KBM-7 (cell line): Measurements from ENCODE around the gene GP9.

Experiments used
- DNase-seq: peaks from one replicate; pipeline ENCODE4 v3.0.0-alpha.2; 2015
- in situ Hi-C: fragments of 300-500 bp; cut with MboI; formaldehyde crosslinking; loops from 2 replicates; pipeline ENCODE4 v1.14.3; 2020; ENCODE audit warnings: low sequenced_read_pairs, low pct_unique_long_range_greater_than_20kb, mixed read lengths

GP9 gene

DNA sequence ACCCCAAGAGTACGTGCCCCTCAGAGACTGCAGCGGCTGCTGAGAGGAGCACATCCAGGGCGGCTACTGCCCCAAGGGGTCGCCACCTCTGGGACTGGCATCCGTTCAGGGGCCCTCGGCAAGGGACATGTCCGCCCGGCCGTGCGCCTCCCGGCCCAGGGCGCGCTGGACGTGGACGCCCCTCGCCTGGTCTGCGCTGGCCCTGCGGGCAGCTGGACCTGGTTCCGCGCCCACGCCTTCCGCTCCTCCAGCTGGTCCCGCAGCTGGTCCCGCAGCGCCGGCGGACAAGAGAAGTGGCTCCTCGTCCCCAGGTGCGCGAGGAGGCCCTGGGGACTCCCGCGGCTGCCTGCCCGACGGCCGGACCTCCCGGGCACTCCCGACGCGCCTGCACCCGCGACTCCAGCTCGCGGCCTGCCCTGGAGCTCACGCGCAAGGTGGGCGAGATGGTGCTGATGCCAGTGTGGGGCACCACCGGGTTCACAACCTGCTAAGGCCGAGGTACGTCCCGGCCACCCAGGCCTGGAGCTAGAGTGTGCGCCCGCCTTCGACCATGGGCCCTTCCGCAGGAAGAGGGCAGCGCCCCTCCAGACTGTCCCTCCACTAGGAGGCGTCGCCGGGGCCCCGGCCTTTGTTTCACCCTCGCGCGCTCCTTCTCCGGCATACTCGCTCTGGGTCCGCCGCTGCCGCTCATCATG lies 14.4 kb upstream of the GP9 start:
- DNase-seq: no peak
- in situ Hi-C loops: no loop called here

DNA sequence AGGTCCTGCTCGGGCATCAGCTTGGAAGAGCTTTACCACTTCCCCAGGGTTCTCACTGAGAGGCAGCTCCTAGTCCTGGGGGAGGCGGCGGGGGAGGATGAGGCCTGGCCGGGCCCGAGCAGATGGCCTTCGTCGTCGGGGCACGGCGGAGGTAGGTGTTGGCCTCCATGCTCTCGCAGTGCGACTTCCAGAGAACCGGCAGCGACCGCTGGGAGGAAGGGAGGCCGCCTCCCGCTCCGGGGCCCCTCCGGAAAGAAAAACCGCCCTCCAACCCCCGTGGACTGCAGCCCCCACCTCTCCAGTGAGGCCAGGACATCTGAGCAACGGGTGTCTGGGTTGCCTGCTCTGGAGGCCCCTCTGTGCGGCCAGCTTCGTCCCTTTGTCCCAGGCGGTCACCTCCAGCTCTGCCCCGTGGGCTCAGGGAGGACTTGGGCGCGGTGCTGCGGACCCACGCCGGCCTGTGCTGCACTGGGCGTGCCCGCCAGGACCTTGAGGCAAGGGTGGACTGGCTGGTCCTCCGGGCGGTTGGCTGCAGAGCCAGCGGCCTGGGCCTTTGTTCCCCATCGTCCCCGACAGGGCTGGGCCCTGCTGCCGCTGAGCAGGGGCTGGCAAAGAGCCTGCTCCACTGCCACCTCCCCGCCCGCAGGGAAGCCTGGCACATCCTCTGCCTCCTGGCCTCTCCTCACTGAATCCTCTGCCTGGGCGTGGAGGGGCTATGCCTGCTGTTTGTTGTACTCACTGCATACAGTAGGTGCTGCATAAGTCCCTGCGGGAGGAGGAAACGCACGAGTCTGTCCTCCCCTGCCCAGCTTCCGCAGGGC lies 13.6 kb upstream of the GP9 start:
- DNase-seq: no peak
- in situ Hi-C loops: no loop called here

DNA sequence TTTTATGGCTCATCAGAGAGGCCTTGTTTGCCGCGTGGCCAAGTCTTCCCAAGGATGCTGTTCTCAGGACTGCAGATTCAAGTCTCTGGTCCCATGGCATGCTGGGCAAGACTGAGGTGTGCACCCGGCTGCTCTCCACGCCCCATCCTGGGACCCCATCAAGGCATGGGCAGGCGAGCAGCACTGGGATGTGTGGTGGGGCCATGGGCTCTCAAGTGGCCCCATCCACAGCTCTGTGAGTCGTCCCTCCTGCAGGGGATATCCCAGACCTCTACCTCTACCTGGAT lies 13.1 kb upstream of the GP9 start:
- DNase-seq: no peak
- in situ Hi-C loops: no loop called here

DNA sequence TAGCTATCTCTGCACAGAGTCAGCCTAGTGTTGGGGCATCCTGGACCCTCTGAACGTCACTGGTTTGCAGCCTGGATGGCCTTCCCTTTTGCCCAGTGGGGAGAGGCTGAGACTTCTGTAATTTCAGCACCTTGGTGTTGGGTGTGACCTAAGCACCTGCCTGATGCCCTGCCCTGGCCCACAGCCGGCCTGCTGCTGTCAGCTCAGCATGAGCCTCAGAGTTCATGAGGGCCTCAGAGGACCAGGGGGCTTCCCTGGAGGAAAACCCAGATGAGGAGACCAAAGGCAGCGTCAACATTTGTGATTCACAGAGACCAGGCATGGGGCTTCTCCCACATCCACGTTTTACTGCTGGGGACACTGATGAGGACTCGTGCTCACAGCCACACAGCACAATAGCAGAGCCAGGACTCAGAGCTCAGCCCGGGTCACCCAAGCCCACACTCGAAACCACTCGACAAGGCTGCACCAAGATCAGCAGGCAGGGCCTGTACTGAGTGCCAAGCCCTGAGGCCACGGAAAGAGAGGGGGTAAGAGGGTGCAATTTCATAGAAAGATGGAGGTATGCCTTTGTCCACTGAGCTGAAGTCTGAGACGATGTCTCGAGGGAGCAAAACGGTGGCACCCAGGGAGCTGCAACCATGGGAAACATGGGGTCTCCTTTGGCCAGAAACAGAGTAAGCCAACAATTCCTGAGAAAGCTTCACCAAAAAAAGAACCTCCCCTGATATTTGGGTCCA lies 9.9 kb upstream of the GP9 start:
- DNase-seq: no peak
- in situ Hi-C loops: no loop called here

DNA sequence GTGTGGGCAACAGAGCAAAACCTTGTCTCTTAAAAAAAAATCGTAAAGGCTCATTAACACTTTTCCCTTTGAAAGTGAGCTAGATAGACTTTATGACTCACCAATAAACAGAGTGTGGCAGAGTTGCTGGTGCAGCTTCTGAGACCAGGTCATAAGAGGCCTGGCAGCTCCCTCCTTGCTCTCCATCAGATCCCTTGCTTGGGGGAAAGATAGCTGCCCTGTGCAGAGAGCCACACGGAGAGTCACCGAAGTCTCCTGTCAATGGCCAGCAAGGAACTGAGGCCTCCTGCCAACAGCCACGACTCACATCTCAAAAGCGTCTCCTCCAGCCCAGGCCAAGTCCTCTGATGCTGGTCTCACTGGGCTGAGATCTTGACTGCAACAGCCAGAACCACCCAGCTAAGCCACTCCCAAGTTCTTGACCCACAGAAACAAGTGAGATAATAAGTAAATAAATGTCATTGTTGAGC lies 8.7 kb upstream of the GP9 start:
- in situ Hi-C loops: no loop called here
- DNase-seq: no peak

DNA sequence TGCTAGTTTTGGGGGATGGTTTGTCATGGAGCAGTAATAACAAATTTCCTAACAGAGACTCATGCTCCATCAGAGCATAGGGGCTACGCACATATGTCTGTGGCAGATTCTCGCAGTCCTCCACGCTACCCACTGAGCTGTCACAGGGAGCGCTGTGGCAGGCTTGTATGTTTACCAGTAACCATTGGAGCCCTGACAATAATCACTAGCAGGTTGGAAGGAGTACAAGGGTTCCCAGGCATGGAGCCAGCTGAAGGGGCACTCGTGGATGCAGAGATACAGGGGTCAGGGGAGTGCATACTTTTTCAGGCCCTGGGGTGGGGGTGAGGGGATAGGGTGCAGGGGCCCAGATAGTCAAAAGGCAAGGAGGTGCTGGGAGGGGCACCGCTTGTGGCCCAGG lies 7.9 kb upstream of the GP9 start:
- in situ Hi-C loops: no loop called here
- no peak for DNase-seq

DNA sequence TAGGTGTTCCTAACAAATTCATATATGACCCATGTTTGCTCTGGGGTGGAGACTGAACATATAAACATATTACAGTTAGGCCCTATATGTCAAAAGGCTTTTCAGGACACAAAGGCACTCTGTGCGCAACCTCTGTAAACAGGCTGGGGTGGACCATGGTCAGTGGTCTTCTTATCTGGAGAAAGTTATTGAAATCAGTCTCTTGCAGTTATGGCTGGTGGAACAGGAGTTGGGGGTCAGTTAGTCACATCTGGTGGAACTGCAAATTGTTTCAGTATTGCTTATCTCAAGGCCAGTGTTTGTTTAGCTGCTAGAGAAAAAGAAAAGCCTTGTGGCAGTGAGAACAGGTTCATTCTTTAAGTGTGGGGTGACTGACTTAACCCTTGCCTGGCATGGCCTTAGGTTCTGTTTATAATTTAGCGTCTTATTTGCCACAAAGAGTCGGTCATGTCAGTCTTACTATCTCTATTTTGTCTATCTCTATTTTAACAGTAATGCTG lies 5.9 kb upstream of the GP9 start:
- in situ Hi-C loops: no loop called here
- no peak for DNase-seq

DNA sequence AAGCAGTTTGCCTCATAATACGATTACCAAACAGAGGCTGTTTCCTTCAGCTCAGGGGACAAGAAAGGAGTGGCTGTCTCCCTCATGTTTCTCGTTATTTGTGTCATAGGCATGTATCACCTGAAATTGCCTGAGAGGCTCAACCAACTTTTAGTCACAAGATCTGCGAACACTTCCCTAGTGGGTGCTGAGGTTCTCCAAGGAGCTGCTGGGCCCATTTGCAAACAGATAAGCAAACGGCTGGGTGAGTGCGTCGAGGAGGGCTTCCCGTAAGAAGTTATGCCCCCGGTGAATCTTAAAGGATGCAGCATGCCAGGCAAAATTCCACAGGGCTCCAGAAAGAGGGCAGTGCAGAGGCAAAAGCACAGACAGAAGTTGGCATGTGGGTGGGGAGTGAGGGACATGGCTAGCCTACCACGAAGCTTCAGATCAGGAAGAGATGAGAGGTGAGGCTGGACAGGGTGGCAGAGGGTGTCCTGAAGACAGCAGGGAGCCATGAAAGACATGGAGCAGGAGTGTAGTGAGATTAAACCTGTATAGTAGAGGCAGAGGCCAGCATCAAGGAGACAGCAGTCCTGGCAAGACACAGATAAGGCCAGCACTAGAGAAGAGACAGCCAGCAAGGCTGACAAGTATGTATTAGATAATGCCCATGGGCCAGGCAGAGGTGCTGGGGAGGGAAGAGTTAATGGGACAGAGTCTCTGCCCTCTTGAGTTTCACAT lies 4.0 kb upstream of the GP9 start:
- in situ Hi-C loops: no loop called here

DNA sequence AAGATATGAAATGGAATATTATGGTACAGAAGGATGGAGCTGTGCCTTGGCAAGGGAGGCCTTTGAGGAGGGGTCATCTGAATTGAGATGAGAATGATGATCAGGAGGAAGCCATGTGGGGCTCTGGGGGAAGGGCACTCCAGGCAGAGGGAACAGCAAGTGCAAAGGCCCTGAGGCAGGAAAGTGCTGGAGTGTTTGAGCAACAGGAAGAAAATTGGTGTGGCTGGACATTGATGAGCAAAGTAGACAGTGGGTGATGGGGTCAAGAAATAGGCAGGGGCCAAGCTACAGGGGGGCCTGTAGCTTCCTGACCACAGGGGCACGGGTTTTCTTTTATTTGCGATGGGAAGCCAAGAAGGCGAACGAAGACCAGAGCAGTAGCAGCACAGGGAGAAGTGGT lies 3.3 kb upstream of the GP9 start:
- no peak for DNase-seq
- in situ Hi-C loops: no loop called here

More for the DNA sequence above, 4.0 kb upstream of the GP9 start:
- DNase-seq: no peak

DNA sequence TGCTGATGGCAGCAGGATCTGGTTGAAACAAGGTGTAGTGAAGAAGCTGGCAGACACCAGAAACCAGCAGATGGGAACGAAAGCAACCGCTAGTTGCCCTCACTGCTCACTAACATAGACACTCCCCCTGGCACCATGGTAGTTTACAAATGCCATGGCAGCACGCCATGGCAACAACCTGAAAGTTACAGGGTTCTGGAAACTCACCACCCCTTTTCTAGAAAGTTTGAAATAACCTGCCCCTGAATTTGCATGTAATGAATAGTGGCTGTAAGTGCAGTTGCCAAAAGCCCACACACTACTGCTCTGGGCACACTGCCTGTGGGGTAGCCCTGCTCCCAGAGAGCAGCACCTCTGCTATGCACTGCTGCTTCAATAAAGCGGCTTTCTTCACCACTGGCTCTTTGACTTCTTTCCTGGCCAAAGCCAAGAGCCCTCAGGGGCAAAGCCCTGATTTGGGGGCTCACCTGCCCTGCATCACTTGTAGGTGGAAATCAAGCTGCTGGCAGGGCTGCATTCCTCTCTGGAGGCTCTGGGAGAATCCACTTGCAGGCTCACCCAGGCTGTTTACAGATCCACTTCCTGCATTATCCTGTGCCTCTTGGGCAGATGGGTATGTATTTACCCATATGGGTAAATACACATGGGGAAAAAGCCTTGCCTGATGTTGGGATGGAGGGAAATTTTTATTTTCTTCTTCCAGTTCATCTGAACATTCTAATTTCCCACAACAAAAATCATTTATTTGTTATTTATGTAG lies 2.0 kb upstream of the GP9 start:
- DNase-seq: no peak
- in situ Hi-C loops: no loop called here

DNA sequence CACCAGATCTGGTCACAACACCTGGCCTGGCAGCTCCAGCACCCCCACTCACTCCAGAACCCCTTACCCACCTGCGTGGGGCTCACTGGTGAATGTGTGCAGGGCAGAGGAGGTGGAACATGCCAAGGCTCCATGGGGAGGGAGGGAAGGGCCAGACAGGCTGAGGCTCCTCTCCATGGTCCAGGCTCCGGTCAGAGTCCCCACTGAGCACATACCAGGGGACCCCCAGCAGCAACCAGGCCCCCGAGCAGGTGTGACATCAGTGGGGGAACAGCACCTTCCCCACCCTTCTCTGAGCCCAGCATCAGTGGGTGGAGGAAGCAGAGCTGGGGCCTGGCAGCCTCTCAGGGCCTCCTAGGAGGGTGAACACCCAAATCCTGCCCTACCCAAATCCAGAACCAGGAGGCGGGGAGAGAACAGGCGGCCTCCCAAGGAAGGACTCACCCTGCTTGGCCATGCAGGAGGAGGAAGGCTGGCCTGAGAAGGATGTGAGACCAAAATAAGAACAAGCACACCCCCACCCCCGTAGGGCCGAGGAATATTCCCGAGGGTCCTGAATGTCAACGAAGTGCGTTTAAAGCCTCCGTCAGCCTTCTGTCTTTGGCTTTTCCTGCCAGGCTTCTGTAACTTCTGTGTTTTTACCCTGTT lies 1.1 kb upstream of the GP9 start:
- no peak for DNase-seq
- in situ Hi-C loops: no loop called here

DNA sequence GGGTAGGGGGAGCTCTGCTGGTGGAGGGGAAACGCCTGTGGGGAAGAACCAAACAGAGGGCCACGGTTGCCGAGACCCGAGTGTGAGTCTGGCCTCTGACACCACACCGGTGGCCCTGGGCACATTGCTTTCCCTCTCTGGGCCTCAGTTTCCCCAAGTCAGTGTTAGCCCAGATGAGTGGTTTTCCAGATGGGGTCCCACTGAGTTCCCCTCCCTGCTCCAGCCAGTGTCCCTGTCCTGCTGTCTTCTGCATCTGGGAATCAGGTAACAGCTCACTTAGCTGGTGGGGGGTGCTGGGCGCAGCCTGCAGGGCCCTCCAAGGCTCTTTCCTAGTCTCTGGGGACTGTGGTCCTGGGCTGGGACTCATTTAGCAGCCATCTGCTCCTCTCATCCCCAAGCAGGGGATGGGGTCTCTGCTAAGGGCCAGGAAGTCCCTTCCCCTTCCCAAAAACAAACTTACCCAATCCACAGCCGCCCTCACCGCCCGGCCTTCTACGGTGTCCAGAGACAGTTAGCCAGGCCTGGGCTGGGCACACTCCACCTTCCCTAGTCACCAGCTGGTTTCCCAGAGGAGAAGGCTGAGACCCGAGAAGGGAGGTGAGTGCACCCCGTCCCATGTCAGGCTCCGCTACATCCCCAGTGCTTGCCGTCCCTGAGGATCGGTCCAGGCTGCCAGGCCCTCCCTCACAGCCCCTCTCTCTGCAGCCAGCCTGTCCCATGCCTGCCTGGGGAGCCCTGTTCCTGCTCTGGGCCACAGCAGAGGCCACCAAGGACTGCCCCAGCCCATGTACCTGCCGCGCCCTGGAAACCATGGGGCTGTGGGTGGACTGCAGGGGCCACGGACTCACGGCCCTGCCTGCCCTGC lies 676 bp downstream of the GP9 start:
- in situ Hi-C loops: no loop called here
- DNase-seq: no peak

DNA sequence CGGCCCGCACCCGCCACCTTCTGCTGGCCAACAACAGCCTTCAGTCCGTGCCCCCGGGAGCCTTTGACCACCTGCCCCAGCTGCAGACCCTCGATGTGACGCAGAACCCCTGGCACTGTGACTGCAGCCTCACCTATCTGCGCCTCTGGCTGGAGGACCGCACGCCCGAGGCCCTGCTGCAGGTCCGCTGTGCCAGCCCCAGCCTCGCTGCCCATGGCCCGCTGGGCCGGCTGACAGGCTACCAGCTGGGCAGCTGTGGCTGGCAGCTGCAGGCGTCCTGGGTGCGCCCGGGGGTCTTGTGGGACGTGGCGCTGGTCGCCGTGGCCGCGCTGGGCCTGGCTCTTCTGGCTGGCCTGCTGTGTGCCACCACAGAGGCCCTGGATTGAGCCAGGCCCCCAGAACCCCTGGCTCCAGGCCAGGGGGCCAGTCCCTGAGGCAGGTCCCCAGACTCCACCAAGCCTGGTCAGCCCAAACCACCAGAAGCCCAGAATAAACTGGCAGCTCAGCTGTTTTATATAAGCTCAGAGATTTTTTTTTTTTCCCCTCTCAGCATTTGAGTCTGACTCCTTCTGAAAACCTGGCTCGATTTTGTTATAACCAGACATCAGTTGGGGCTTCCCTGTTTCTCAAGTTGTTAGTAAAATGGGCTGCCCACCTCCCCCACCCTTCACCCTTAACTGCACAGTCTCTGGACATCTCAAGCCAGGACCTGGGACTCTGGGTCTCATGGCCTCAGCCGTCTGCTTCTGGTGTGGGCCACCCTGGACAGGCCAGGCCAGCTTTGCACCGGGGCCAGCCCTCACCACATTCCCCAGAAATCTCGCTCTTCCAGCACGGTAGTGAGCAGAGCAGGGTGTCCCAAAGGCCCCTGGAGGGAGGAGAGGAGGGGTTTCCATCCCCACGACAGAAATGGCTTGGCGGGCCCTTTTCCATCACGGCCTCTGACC lies 1.6 kb downstream of the GP9 start:
- DNase-seq: no peak
- in situ Hi-C loops: no loop called here

DNA sequence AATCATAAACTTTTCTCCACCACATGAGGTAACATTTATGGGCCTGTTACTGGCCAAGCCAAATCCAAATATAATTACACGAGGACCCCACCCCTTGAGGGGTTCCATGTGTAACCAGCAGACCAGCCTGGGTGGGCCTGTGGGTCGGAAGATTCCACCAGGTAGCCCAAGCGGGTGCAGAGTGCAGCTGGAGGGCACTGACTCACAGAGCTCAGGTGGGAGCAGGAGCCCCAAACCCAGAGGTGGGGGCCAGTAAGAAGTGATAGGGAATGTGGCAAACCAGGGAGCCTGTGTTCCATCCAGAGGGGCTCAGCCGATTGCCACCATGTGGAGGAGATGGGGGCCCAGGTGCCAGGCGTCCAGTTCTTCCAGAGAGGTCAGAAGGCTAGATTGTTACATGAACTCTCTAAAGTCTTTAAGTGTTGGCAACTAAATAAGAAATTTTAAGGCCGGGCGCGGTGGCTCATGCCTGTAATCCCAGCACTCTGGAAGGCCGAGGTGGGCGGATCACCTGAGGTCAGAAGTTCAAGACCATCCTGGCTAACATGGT lies 2.6 kb downstream of the GP9 start:
- in situ Hi-C loops: no loop called here
- no peak for DNase-seq

DNA sequence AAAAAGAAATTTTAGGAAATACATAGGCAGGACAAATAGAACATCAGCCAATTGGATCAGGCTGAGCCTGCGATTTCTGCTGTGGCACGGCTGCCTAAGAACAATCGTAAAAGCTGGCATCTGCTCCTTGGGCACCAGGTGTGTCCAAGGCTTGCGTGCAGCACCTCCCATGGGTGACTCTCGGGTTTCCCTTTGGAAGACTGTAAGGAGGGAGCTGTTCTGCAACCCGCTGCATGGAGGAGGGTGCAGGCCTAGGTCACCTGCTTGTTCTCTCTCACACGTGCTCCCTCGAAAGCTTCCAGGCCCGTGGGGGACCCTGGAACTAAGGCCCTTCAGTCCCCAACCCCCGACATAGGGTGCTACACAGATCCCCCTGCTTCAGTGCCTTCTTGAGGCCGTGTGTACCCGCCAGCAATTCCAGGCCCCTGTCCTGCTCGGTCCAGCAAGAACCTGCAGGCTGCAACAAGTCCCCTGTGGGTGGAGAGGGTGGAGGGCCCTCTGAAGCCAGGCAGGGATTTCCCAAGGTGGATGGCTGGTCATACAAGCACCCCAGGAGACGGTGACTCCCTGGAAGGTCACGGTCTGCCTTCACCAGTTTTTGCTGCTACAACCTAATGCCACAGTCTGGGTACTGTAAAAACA lies 3.4 kb downstream of the GP9 start:
- DNase-seq: no peak
- in situ Hi-C loops: no loop called here
